ENCODE data around the gene TFG.

The TFG gene

GRCh38 chr3:100706365-100706764 lies 2.9 kb upstream of the TFG start:
- DNase-seq (ENCODE audit: low spot score), result no peak

- no peak for DNase-seq (ENCODE audit: low spot score)
Observed at GRCh38 chr3:100708644-100708988, 678 bp upstream of the TFG start.

- DNase-seq (ENCODE audit: low spot score), result peak; percentile 84
Observed at GRCh38 chr3:100709842-100710260, 557 bp downstream of the TFG start.

- DNase-seq (ENCODE audit: low spot score), result peak; percentile 49
Observed at GRCh38 chr3:100710261-100710968, 1.1 kb downstream of the TFG start.

- DNase-seq (ENCODE audit: low spot score), result no peak
Observed at GRCh38 chr3:100715176-100715575, 5.9 kb downstream of the TFG start.

GRCh38 chr3:100717063-100717462 lies 7.8 kb downstream of the TFG start:
- no peak for DNase-seq (ENCODE audit: low spot score)

GRCh38 chr3:100717637-100718487 lies 8.6 kb downstream of the TFG start:
- DNase-seq (ENCODE audit: low spot score), result no peak

- DNase-seq (ENCODE audit: low spot score), result no peak
Observed at GRCh38 chr3:100719136-100719535, 9.8 kb downstream of the TFG start.

GRCh38 chr3:100720426-100720825 lies 11.1 kb downstream of the TFG start:
- no peak for DNase-seq (ENCODE audit: low spot score)

GRCh38 chr3:100725935-100726513 lies 16.7 kb downstream of the TFG start:
- no peak for DNase-seq (ENCODE audit: low spot score)

GRCh38 chr3:100726706-100727105 lies 17.4 kb downstream of the TFG start:
- DNase-seq (ENCODE audit: low spot score), result no peak

GRCh38 chr3:100730524-100730923 lies 21.2 kb downstream of the TFG start:
- DNase-seq (ENCODE audit: low spot score), result no peak

GRCh38 chr3:100732435-100732834 lies 23.1 kb downstream of the TFG start:
- no peak for DNase-seq (ENCODE audit: low spot score)

GRCh38 chr3:100737334-100737733 lies 28.0 kb downstream of the TFG start:
- peak; percentile 54 for DNase-seq (ENCODE audit: low spot score)

- no peak for DNase-seq (ENCODE audit: low spot score)
Observed at GRCh38 chr3:100740207-100740606, 30.9 kb downstream of the TFG start.

- no peak for DNase-seq (ENCODE audit: low spot score)
Observed at GRCh38 chr3:100743535-100743934, 34.2 kb downstream of the TFG start.

GRCh38 chr3:100744671-100745070 lies 35.4 kb downstream of the TFG start:
- no peak for DNase-seq (ENCODE audit: low spot score)

GRCh38 chr3:100745617-100746016 lies 36.3 kb downstream of the TFG start:
- DNase-seq (ENCODE audit: low spot score), result no peak

- no peak for DNase-seq (ENCODE audit: low spot score)
Observed at GRCh38 chr3:100746092-100746491, 36.8 kb downstream of the TFG start.

- no peak for DNase-seq (ENCODE audit: low spot score)
Observed at GRCh38 chr3:100748220-100748619, 38.9 kb downstream of the TFG start.

GRCh38 chr3:100748967-100749366 lies 39.7 kb downstream of the TFG start:
- DNase-seq (ENCODE audit: low spot score), result no peak

- DNase-seq (ENCODE audit: low spot score), result no peak
Observed at GRCh38 chr3:100753846-100754245, 44.6 kb downstream of the TFG start.

All from D341Med (cell line).